Tibial nerve (tissue), 4 donors: ENCODE results near the gene PSD2.

Experiments
- CTCF ChIP-seq, 5 experiments: fragments of 200-600 bp in 3 of 5; fragments of 450-650 bp in 2 of 5; sonication (generic) in 3 of 5; IDR thresholded peaks; one replicate each; pipeline ENCODE4 v1.5.1; 2016 to 2019; ENCODE audit warnings: antibody characterized with exemption in 5 of 5, mild to moderate bottlenecking in 3 of 5, moderate library complexity in 2 of 5
- EP300 ChIP-seq, 2 donors: sonication (generic); formaldehyde crosslinking; IDR thresholded peaks; one replicate each; pipeline ENCODE4 v1.6.1; 2017; ENCODE audit warnings: antibody characterized with exemption in 2 of 2, mild to moderate bottlenecking in 1 of 2

DNA sequence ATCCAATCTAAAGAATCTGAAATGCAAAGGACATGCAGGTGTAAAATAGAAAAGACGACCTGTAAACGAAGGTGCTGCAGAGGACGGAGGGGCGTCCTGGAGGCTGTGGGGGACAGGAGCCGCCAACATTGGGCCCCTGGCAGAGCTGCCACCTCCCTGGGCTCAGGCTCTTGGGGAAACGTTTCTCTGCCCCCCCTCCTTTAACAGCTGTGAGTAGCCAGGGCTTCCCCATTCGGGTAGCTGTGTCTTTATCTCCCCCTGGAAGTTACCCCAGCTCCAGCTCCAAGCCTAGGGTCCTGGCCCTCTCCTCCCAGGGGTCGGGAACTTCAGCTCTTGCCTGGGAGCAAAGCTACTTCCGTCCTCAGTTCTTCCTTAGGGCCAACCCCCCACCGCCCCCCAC is 51.5 kb downstream of the PSD2 start:
- TF ChIP-seq CTCF (IDR thresholded peaks at IDR 0.05), result no peak
- TF ChIP-seq EP300 (IDR thresholded peaks at IDR 0.05), result no peak
